ENCODE measurements around the gene TBC1D1. TPM values are rescaled to one million over a fixed set of nuclear protein-coding genes. Genes with fewer than 3 reads are reported as not detected.

The TBC1D1 gene
- polyA plus RNA-seq, 3 donors, result 23.3 to 70.0 (median 31.5) TPM

GRCh38 chr4:37868238-37868637, 22.6 kb upstream of the TBC1D1 start:
- no peak for TF ChIP-seq CTCF (IDR thresholded peaks at IDR 0.05)
- Histone ChIP-seq H3K9ac (ENCODE audit: insufficient read depth, low read length, poor library complexity, severe bottlenecking) (no peak overlapping the region), H3K4me1 (ENCODE audit: control insufficient read depth in 1 of 2, insufficient read depth in 2 of 2, low read length in 2 of 2) (peaks cover 44 to 60% of the 10 kb centered on the region in 2 donors), H4K20me1 (ENCODE audit: insufficient read depth, low read length) (no peaks in the 10 kb centered on the region), H3K36me3 (replicated peaks in 1 of 2; ENCODE audit: control insufficient read depth in 1 of 2, insufficient read depth in 2 of 2, low read length in 2 of 2) (peaks cover 2 to 9% of the 10 kb centered on the region in 2 donors), H3K79me2 (ENCODE audit: insufficient read depth, low read length) (peaks cover 11% of the 10 kb centered on the region), H2AFZ (ENCODE audit: insufficient read depth, low read depth, low read length, poor library complexity, severe bottlenecking) (no peak overlapping the region), H3K27me3 (ENCODE audit: control insufficient read depth in 2 of 2, insufficient read depth in 2 of 2, low read length in 2 of 2) (no peaks in the 10 kb centered on the region), H3K9me3 (replicated peaks in 1 of 2; ENCODE audit: control insufficient read depth in 1 of 2, insufficient read depth in 1 of 2, low read length in 2 of 2) (no peaks in the 10 kb centered on the region), H3K4me3 (replicated peaks in 1 of 3; ENCODE audit: low read depth in 2 of 3, low read length in 3 of 3) (no peak overlapping the region), H3K27ac (ENCODE audit: low read depth in 1 of 2, low read length in 2 of 2) (no peak overlapping the region), H3K4me2 (replicated peaks; ENCODE audit: extremely low read depth, low read length, poor library complexity, severe bottlenecking) (no peak overlapping the region)
- peak overlapping the region in 1 of 7 donors; percentile 12 for H3K27ac Mint-ChIP-seq
- peaks cover 31 to 47% of the 10 kb centered on the region in 2 donors for H3K36me3 Mint-ChIP-seq
- DNase-seq, result no peak
- intact Hi-C loops (cut with micrococcal nuclease), result no loop called here
- 93% methylated on average over 4 of the region's 4 CpGs for WGBS (ENCODE audit: insufficient coverage)
- H3K4me1 Mint-ChIP-seq, result peaks cover 70% of the 10 kb centered on the region
- H3K27me3 Mint-ChIP-seq (ENCODE audit: low read depth in 3 of 3), result peaks cover 0 to 7% (median 3%) of the 10 kb centered on the region in 3 donors
- H3K9me3 Mint-ChIP-seq, result no peaks in the 10 kb centered on the region
- no peak overlapping the region for H3K4me3 Mint-ChIP-seq

GRCh38 chr4:37872310-37872988, 18.4 kb upstream of the TBC1D1 start:
- Histone ChIP-seq H2AFZ (ENCODE audit: insufficient read depth, low read depth, low read length, poor library complexity, severe bottlenecking) (no peak overlapping the region), H3K27me3 (ENCODE audit: control insufficient read depth in 2 of 2, insufficient read depth in 2 of 2, low read length in 2 of 2) (no peaks in the 10 kb centered on the region), H4K20me1 (ENCODE audit: insufficient read depth, low read length) (no peaks in the 10 kb centered on the region), H3K9me3 (replicated peaks in 1 of 2; ENCODE audit: control insufficient read depth in 1 of 2, insufficient read depth in 1 of 2, low read length in 2 of 2) (no peaks in the 10 kb centered on the region), H3K4me3 (replicated peaks in 1 of 3; ENCODE audit: low read depth in 2 of 3, low read length in 3 of 3) (no peak overlapping the region), H3K79me2 (ENCODE audit: insufficient read depth, low read length) (no peaks in the 10 kb centered on the region), H3K27ac (ENCODE audit: low read depth in 1 of 2, low read length in 2 of 2) (peak overlapping the region in 1 of 2 donors; percentile 5), H3K36me3 (replicated peaks in 1 of 2; ENCODE audit: control insufficient read depth in 1 of 2, insufficient read depth in 2 of 2, low read length in 2 of 2) (peaks cover 2 to 9% of the 10 kb centered on the region in 2 donors), H3K4me2 (replicated peaks; ENCODE audit: extremely low read depth, low read length, poor library complexity, severe bottlenecking) (no peak overlapping the region), H3K4me1 (ENCODE audit: control insufficient read depth in 1 of 2, insufficient read depth in 2 of 2, low read length in 2 of 2) (peaks cover 20 to 40% of the 10 kb centered on the region in 2 donors), H3K9ac (ENCODE audit: insufficient read depth, low read length, poor library complexity, severe bottlenecking) (no peak overlapping the region)
- peak overlapping the region in 2 of 7 donors; percentile 0 to 24 for H3K27ac Mint-ChIP-seq
- peaks cover 0 to 4% (median 3%) of the 10 kb centered on the region in 3 donors for H3K27me3 Mint-ChIP-seq (ENCODE audit: low read depth in 3 of 3)
- DNase-seq, result no peak
- peaks cover 53% of the 10 kb centered on the region for H3K4me1 Mint-ChIP-seq
- no peak for TF ChIP-seq CTCF (IDR thresholded peaks at IDR 0.05)
- H3K9me3 Mint-ChIP-seq, result no peaks in the 10 kb centered on the region
- no CpG with 5 or more reads among the region's 1 CpG for WGBS (ENCODE audit: insufficient coverage)
- H3K36me3 Mint-ChIP-seq, result peaks cover 30 to 38% of the 10 kb centered on the region in 2 donors
- intact Hi-C loops (cut with micrococcal nuclease), result no loop called here
- no peak overlapping the region for H3K4me3 Mint-ChIP-seq

Measured in CD14-positive monocyte (primary cell).